IMR-90 (cell line): ENCODE measurements around the gene STK33.

Experiments used
- CTCF ChIP-seq: conservative IDR thresholded peaks from 2 replicates; pipeline ENCODE4 v1.5.1; 2012; ENCODE audit warnings: mild to moderate bottlenecking, low read depth, low read length, improper control_type of control experiment
- NFE2L2 ChIP-seq: fragments of 150-350 bp; IDR thresholded peaks from 2 replicates; pipeline ENCODE4 v1.6.1; 2016; ENCODE audit warnings: low read depth, mild to moderate bottlenecking, low read length

GRCh38 chr11:8617063-8617462 lies 23.0 kb upstream of the STK33 start:
- TF ChIP-seq NFE2L2 (no peak), CTCF (no peak)
